H9 (cell line): ENCODE data around the gene CFAP57. TPM values are rescaled to one million over a fixed set of nuclear protein-coding genes. Genes with fewer than 3 reads are reported as not detected.
A peak's percentile ranks its signal among the peaks of the same experiment; 100 is the strongest.

Experiments used
- DNase-seq: peaks from one replicate; pipeline ENCODE4 v3.0.0-alpha.2; 2017
- H2AFZ ChIP-seq: one replicate; pipeline ENCODE4 v1.6.1; 2013; ENCODE audit warnings: mild to moderate bottlenecking, low read length, control low read depth, moderate library complexity
- H2AK5ac ChIP-seq: 2 replicates; pipeline ENCODE4 v1.6.1; 2013; ENCODE audit warnings: low read length, control low read depth, mixed read lengths; ENCODE audit not compliant: insufficient read length
- H2BK120ac ChIP-seq: one replicate; pipeline ENCODE4 v1.6.1; 2013; ENCODE audit warnings: low read depth, mild to moderate bottlenecking, low read length, control low read depth, inconsistent platforms; ENCODE audit not compliant: poor library complexity, severe bottlenecking
- H2BK12ac ChIP-seq: 2 replicates; pipeline ENCODE4 v1.6.1; 2013; ENCODE audit warnings: low read length, control low read depth, mixed read lengths, low read depth; ENCODE audit not compliant: insufficient read length
- H2BK15ac ChIP-seq: 2 replicates; pipeline ENCODE4 v1.6.1; 2013; ENCODE audit warnings: low read depth, low read length, control low read depth
- H2BK20ac ChIP-seq: one replicate; pipeline ENCODE4 v1.6.1; 2013; ENCODE audit warnings: low read depth, mild to moderate bottlenecking, low read length, control low read depth, inconsistent platforms; ENCODE audit not compliant: poor library complexity, severe bottlenecking
- H2BK5ac ChIP-seq: 2 replicates; pipeline ENCODE4 v1.6.1; 2013; ENCODE audit warnings: low read length, control low read depth, mixed read lengths; ENCODE audit not compliant: insufficient read length
- H3K14ac ChIP-seq: 2 replicates; pipeline ENCODE4 v1.6.1; 2013; ENCODE audit warnings: low read length, control low read depth; ENCODE audit not compliant: insufficient read depth
- H3K18ac ChIP-seq: 2 replicates; pipeline ENCODE4 v1.6.1; 2013; ENCODE audit warnings: low read depth, mild to moderate bottlenecking, mixed read lengths, low read length, control low read depth; ENCODE audit not compliant: insufficient read length
- H3K23ac ChIP-seq: 2 replicates; pipeline ENCODE4 v1.6.1; 2013; ENCODE audit warnings: low read length, control low read depth, mixed read lengths, low read depth; ENCODE audit not compliant: insufficient read length
- H3K23me2 ChIP-seq: 2 replicates; pipeline ENCODE4 v1.6.1; 2013; ENCODE audit warnings: low read depth, mild to moderate bottlenecking, mixed read lengths, low read length, control low read depth; ENCODE audit not compliant: insufficient read length, poor library complexity, severe bottlenecking
- H3K27ac ChIP-seq: 2 replicates; pipeline ENCODE4 v1.5.1; 2013; ENCODE audit warnings: low read length, control low read depth, mixed read lengths, low read depth; ENCODE audit not compliant: insufficient read length
- H3K27me3 ChIP-seq: 2 replicates; pipeline ENCODE4 v1.6.1; 2013; ENCODE audit warnings: low read length, control low read depth, inconsistent platforms; ENCODE audit not compliant: insufficient read depth
- H3K4ac ChIP-seq: 2 replicates; pipeline ENCODE4 v1.6.1; 2013; ENCODE audit warnings: low read depth, mild to moderate bottlenecking, control low read depth, inconsistent platforms, low read length, moderate library complexity
- H3K4me1 ChIP-seq: 2 replicates; pipeline ENCODE4 v1.6.1; 2013; ENCODE audit warnings: low read length, control low read depth, inconsistent platforms; ENCODE audit not compliant: insufficient read depth
- H3K4me2 ChIP-seq: 2 replicates; pipeline ENCODE4 v1.6.1; 2013; ENCODE audit warnings: low read length, control low read depth, mixed read lengths; ENCODE audit not compliant: insufficient read length, insufficient read depth
- H3K56ac ChIP-seq: 2 replicates; pipeline ENCODE4 v1.6.1; 2013; ENCODE audit warnings: low read depth, mild to moderate bottlenecking, mixed read lengths, low read length, control low read depth; ENCODE audit not compliant: insufficient read length
- H3K79me1 ChIP-seq: 2 replicates; pipeline ENCODE4 v1.6.1; 2013; ENCODE audit warnings: low read depth, mild to moderate bottlenecking, moderate library complexity, low read length, control low read depth, inconsistent platforms; ENCODE audit not compliant: insufficient read depth, poor library complexity, severe bottlenecking
- H3K79me2 ChIP-seq: 2 replicates; pipeline ENCODE4 v1.6.1; 2013; ENCODE audit warnings: low read length, control low read depth, inconsistent platforms; ENCODE audit not compliant: insufficient read depth
- H3K9ac ChIP-seq: 2 replicates; pipeline ENCODE4 v1.6.1; 2013; ENCODE audit warnings: low read length, control low read depth, mixed read lengths; ENCODE audit not compliant: insufficient read length; ENCODE audit errors: extremely low read depth
- H3K9me3 ChIP-seq: one replicate; pipeline ENCODE4 v1.6.1; 2013; ENCODE audit warnings: low read depth, low read length, inconsistent platforms; ENCODE audit not compliant: control insufficient read depth
- H3T11ph ChIP-seq: one replicate; pipeline ENCODE4 v1.6.1; 2013; ENCODE audit warnings: mild to moderate bottlenecking, low read length, control low read depth, inconsistent platforms
- H4K20me1 ChIP-seq: one replicate; pipeline ENCODE4 v1.6.1; 2013; ENCODE audit not compliant: control insufficient read depth, insufficient read length, insufficient read depth
- H4K5ac ChIP-seq: 2 replicates; pipeline ENCODE4 v1.6.1; 2013; ENCODE audit warnings: low read depth, mild to moderate bottlenecking, mixed read lengths, low read length, control low read depth; ENCODE audit not compliant: insufficient read length
- H4K8ac ChIP-seq: replicated peaks from 2 replicates; pipeline ENCODE4 v1.6.1; 2013; ENCODE audit warnings: low read length, control low read depth, mixed read lengths, low read depth; ENCODE audit not compliant: insufficient read length
- H4K91ac ChIP-seq: 2 replicates; pipeline ENCODE4 v1.6.1; 2013; ENCODE audit warnings: low read depth, mild to moderate bottlenecking, moderate library complexity, mixed read lengths, low read length, control low read depth; ENCODE audit not compliant: insufficient read length
- H3K27ac Mint-ChIP-seq, 3 experiments: 2 replicates in 2 of 3; 3 replicates in 1 of 3; pipeline ENCODE4 v1.8.0; 2020 to 2021; ENCODE audit warnings: mixed read lengths in 3 of 3, mild to moderate bottlenecking in 1 of 3, moderate library complexity in 1 of 3
- H3K27me3 Mint-ChIP-seq: 2 replicates; pipeline ENCODE4 v1.8.0; 2021; ENCODE audit warnings: low read depth, mild to moderate bottlenecking, moderate library complexity, mixed read lengths
- H3K36me3 Mint-ChIP-seq, 3 experiments: 2 replicates in 2 of 3; 3 replicates in 1 of 3; pipeline ENCODE4 v1.8.0; 2020 to 2021; ENCODE audit warnings: low read depth in 3 of 3, mixed read lengths in 3 of 3; ENCODE audit not compliant: insufficient read depth in 1 of 3
- H3K4me1 Mint-ChIP-seq, 2 experiments: 2 replicates each; pipeline ENCODE4 v1.8.0; 2020; ENCODE audit warnings: mixed read lengths in 2 of 2
- H3K4me3 Mint-ChIP-seq, 2 experiments: 2 replicates in 1 of 2; 3 replicates in 1 of 2; pipeline ENCODE4 v1.8.0; 2020 to 2021; ENCODE audit warnings: mild to moderate bottlenecking in 2 of 2, mixed read lengths in 2 of 2, moderate library complexity in 1 of 2
- H3K9me3 Mint-ChIP-seq, 2 experiments: 2 replicates in 1 of 2; 3 replicates in 1 of 2; pipeline ENCODE4 v1.8.0; 2020; ENCODE audit warnings: mild to moderate bottlenecking in 2 of 2, mixed read lengths in 2 of 2, moderate library complexity in 1 of 2
- CTCF ChIP-seq: fragments of 200-600 bp; sonication (generic); conservative IDR thresholded peaks from 3 replicates; pipeline ENCODE4 v1.8.0; 2021; ENCODE audit warnings: antibody characterized with exemption, mild to moderate bottlenecking
- WGBS: extraction: QIAGEN DNeasy Blood & Tissue Kit; methylation state at CpG from one replicate; pipeline ENCODE4 v1.1.7; 2013; ENCODE audit warnings: missing lambda C conversion rate, low lambda C conversion rate, mixed read lengths; ENCODE audit not compliant: insufficient read length; ENCODE audit errors: extremely low coverage; 5-methylcytosine and 5-hydroxymethylcytosine counted together
- total RNA-seq: library from RNA; stranded (reverse); gene quantifications from 2 replicates; pipeline ENCODE4 v1.2.1, GENCODE V29; 2021

The CFAP57 gene
- total RNA-seq, 1 experiment from 2014 or later = 0.33 TPM

- Histone ChIP-seq H2BK20ac (no peak overlapping the region), H4K5ac (no peak overlapping the region), H4K8ac (no peak overlapping the region), H3K79me2 (no peaks in the 10 kb centered on the region), H4K20me1 (no peaks in the 10 kb centered on the region), H3K9me3 (no peaks in the 10 kb centered on the region), H3K27ac (no peak overlapping the region), H2AFZ (no peak overlapping the region), H3K18ac (no peak overlapping the region), H3T11ph (no peak overlapping the region), H2AK5ac (no peak overlapping the region), H4K91ac (no peak overlapping the region), H3K14ac (no peak overlapping the region), H2BK15ac (no peak overlapping the region), H2BK12ac (no peak overlapping the region), H3K27me3 (no peaks in the 10 kb centered on the region), H3K23ac (no peak overlapping the region), H3K23me2 (peaks cover 3% of the 10 kb centered on the region), H2BK120ac (no peak overlapping the region), H3K4ac (no peak overlapping the region), H3K79me1 (no peaks in the 10 kb centered on the region), H2BK5ac (no peak overlapping the region), H3K56ac (no peak overlapping the region), H3K9ac (no peak overlapping the region), H3K4me2 (no peak overlapping the region), H3K4me1 (peaks cover 7% of the 10 kb centered on the region; the same call in 1 of the 2 replicates)
- no CpG with 5 or more reads among the region's 5 CpGs for WGBS
- Mint-ChIP-seq H3K36me3 (peaks cover 0 to 5% (median 2%) of the 10 kb centered on the region in 3 experiments; a peak in 4 of 7 replicates), H3K9me3 (no peaks in the 10 kb centered on the region), H3K27me3 (peaks cover 3% of the 10 kb centered on the region), H3K27ac (peak overlapping the region in 1 of 3 experiments; percentile 40; a peak in 1 of 7 replicates), H3K4me3 (no peak overlapping the region), H3K4me1 (peaks cover 24 to 27% of the 10 kb centered on the region in 2 experiments)
- DNase-seq = no peak
- no peak for TF ChIP-seq CTCF
Measured at GRCh38 chr1:43286533-43286932, 114.4 kb downstream of the CFAP57 start.
